Breast epithelium (tissue), 4 donors: ENCODE data around the gene GPR82. TPM values are rescaled to one million over a fixed set of nuclear protein-coding genes. Genes with fewer than 3 reads are reported as not detected.

Source experiments
- DNase-seq, 2 donors: peaks; one replicate each; pipeline ENCODE4 v3.0.0-alpha.2; 2019; ENCODE audit warnings: low spot score in 2 of 2
- H3K27ac ChIP-seq, 2 donors: fragments of 200-600 bp; sonication (generic) in 1 of 2; one replicate each; pipeline ENCODE4 v1.5.1; 2016 to 2019; ENCODE audit warnings: mild to moderate bottlenecking in 1 of 2
- H3K27me3 ChIP-seq, 2 donors: fragments of 200-600 bp; sonication (generic) in 1 of 2; one replicate each; pipeline versions ENCODE4 v1.5.1 to v1.6.0; 2017 to 2019; ENCODE audit warnings: control low read depth in 1 of 2, mild to moderate bottlenecking in 1 of 2
- H3K36me3 ChIP-seq: fragments of 200-600 bp; one replicate; pipeline ENCODE4 v1.5.1; 2019
- H3K4me1 ChIP-seq, 2 donors: fragments of 200-600 bp; sonication (generic); one replicate each; pipeline ENCODE4 v1.5.1; 2016 to 2019; ENCODE audit warnings: control low read depth in 1 of 2
- H3K4me3 ChIP-seq, 3 donors: fragments of 200-600 bp; sonication (generic); 1 replicate in 2 of 3; 2 replicates in 1 of 3; pipeline ENCODE4 v1.5.1; 2016 to 2019; ENCODE audit warnings: mild to moderate bottlenecking in 3 of 3, moderate library complexity in 2 of 3
- H3K9me3 ChIP-seq, 2 donors: fragments of 200-600 bp; sonication (generic) in 1 of 2; one replicate each; pipeline ENCODE4 v1.5.1; 2016 to 2019; ENCODE audit warnings: control low read depth in 1 of 2
- CTCF ChIP-seq, 3 donors: fragments of 450-650 bp; IDR thresholded peaks; one replicate each; pipeline ENCODE4 v1.5.1; 2016 to 2017; ENCODE audit warnings: antibody characterized with exemption in 3 of 3, mild to moderate bottlenecking in 3 of 3, moderate library complexity in 3 of 3
- POLR2A ChIP-seq: fragments of 450-650 bp; IDR thresholded peaks from one replicate; pipeline ENCODE4 v1.6.1; 2016; ENCODE audit warnings: antibody characterized with exemption, mild to moderate bottlenecking, moderate library complexity
- POLR2AphosphoS5 ChIP-seq, 3 donors: sonication (generic); formaldehyde crosslinking; IDR thresholded peaks; one replicate each; pipeline ENCODE4 v1.6.1; 2017; ENCODE audit warnings: antibody characterized with exemption in 3 of 3
- intact Hi-C: fragments of 100-400 bp; cut with DNase I; formaldehyde crosslinking; loops from one replicate; pipeline ENCODE4 v1.15.1; 2023; ENCODE audit warnings: low total_unique reads
- total RNA-seq, 3 donors: library from RNA; depleted of rRNA; stranded (reverse); fragments of >200 nt; gene quantifications; one replicate each; pipeline ENCODE4 v1.1.0, GENCODE V29; 2016

Gene GPR82
- total RNA-seq, 3 donors from 2014 or later: 0.16 to 0.44 (median 0.33) TPM

GRCh38 chrX:41693024-41693423, 31.0 kb upstream of the GPR82 start:
- H3K4me3 ChIP-seq: no peak overlapping the region
- H3K36me3 ChIP-seq: no peaks in the 10 kb centered on the region
- no peaks in the 10 kb centered on the region for H3K4me1 ChIP-seq
- H3K27me3 ChIP-seq: peaks cover 0 to 23% of the 10 kb centered on the region in 2 donors
- H3K9me3 ChIP-seq: no peaks in the 10 kb centered on the region
- no peak overlapping the region for H3K27ac ChIP-seq
- intact Hi-C loops: loop anchor here (5.0 kb wide), 1 partner anchor 536 kb away; no protein-coding TSS in a partner anchor
- no peak for TF ChIP-seq POLR2AphosphoS5 (IDR thresholded peaks at IDR 0.05)
- no peak for TF ChIP-seq CTCF (IDR thresholded peaks at IDR 0.05)
- TF ChIP-seq POLR2A: no peak
- DNase-seq: no peak

- no peak overlapping the region for H3K4me3 ChIP-seq
- intact Hi-C loops: no loop called here
- no peaks in the 10 kb centered on the region for H3K9me3 ChIP-seq
- no peaks in the 10 kb centered on the region for H3K36me3 ChIP-seq
- peaks cover 0 to 26% of the 10 kb centered on the region in 2 donors for H3K27me3 ChIP-seq
- H3K27ac ChIP-seq: no peak overlapping the region
- no peak for DNase-seq
- TF ChIP-seq POLR2A (no peak), POLR2AphosphoS5 (IDR thresholded peaks at IDR 0.05) (no peak), CTCF (IDR thresholded peaks at IDR 0.05) (no peak)
- no peaks in the 10 kb centered on the region for H3K4me1 ChIP-seq
Measured at GRCh38 chrX:41695426-41695825, 28.6 kb upstream of the GPR82 start.

GRCh38 chrX:41703574-41704029, 20.4 kb upstream of the GPR82 start:
- no peak overlapping the region for H3K27ac ChIP-seq
- H3K36me3 ChIP-seq: no peaks in the 10 kb centered on the region
- intact Hi-C loops: no loop called here
- peaks cover 0 to 11% of the 10 kb centered on the region in 2 donors for H3K27me3 ChIP-seq
- no peak for TF ChIP-seq CTCF (IDR thresholded peaks at IDR 0.05)
- no peak for TF ChIP-seq POLR2A
- H3K9me3 ChIP-seq: no peaks in the 10 kb centered on the region
- H3K4me3 ChIP-seq: no peak overlapping the region
- H3K4me1 ChIP-seq: no peaks in the 10 kb centered on the region
- no peak for DNase-seq

- DNase-seq: no peak
- Histone ChIP-seq H3K4me3 (no peak overlapping the region), H3K36me3 (no peaks in the 10 kb centered on the region), H3K4me1 (no peaks in the 10 kb centered on the region), H3K27me3 (peaks cover 0 to 11% of the 10 kb centered on the region in 2 donors), H3K9me3 (no peaks in the 10 kb centered on the region), H3K27ac (no peak overlapping the region)
- intact Hi-C loops: no loop called here
- TF ChIP-seq POLR2AphosphoS5 (IDR thresholded peaks at IDR 0.05) (no peak), CTCF (IDR thresholded peaks at IDR 0.05) (no peak), POLR2A (no peak)
Measured at GRCh38 chrX:41705042-41705441, 18.9 kb upstream of the GPR82 start.

GRCh38 chrX:41705680-41706374, 18.2 kb upstream of the GPR82 start:
- peaks cover 0 to 18% of the 10 kb centered on the region in 2 donors for H3K27me3 ChIP-seq
- TF ChIP-seq POLR2A (no peak), POLR2AphosphoS5 (IDR thresholded peaks at IDR 0.05) (no peak), CTCF (IDR thresholded peaks at IDR 0.05) (no peak)
- intact Hi-C loops: no loop called here
- no peaks in the 10 kb centered on the region for H3K36me3 ChIP-seq
- no peak overlapping the region for H3K27ac ChIP-seq
- DNase-seq: no peak
- H3K9me3 ChIP-seq: no peaks in the 10 kb centered on the region
- no peaks in the 10 kb centered on the region for H3K4me1 ChIP-seq
- H3K4me3 ChIP-seq: no peak overlapping the region
